ENCODE measurements around the gene SLITRK4.

SLITRK4 gene

DNA sequence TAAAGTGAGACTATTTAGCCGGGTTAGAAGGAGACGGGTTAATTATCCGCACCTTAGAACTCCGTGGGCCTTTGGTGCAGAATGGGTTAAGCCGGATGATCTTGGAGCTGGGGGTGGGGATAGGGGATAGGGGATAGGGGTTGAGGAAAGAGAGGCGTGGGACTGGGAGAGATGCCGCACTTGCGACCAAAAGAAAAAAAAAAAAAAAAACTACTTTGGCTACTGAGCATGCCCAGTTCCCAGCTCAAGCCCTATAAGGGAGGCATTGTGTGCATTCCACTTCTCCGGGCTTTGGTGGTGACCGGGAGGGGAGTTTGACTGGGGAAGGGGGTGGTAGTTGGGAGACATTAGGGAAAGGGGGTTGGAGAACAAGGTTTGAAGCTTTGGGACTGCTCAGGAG lies at the start of gene SLITRK4:
Gene SLITRK4, minus strand, starts transcription at position 187 of the 400 bp plus-strand sequence. CDS start 4,993 bp downstream, outside the sequence.
- DNase-seq (ENCODE audit: low spot score): no peak

- DNase-seq (ENCODE audit: low spot score): no peak
Observed at GRCh38 chrX:143683486-143683885, 47.6 kb upstream of the SLITRK4 start.

- no peak for DNase-seq (ENCODE audit: low spot score)
Observed at GRCh38 chrX:143674926-143675325, 39.0 kb upstream of the SLITRK4 start.

DNA sequence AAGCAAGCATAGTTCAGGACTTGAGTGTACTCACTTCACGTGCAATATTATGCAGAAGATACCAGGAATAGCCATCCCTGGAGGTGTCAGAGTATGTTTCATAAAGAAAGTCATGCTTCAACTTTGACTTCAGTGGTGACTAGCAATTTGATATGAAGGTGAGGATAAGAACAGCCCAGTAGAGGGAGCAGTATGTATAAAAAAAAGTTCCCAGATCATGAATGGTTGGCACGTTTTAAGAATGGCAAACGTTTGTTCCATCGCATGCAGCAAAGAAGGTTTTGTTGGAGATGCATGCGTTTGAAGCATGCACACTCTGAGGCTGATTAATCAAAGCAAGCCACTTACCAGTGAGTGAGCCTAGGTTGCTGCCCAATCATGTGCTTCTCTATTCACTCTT lies 33.5 kb upstream of the SLITRK4 start:
- peak; percentile 5 for DNase-seq (ENCODE audit: low spot score)

- peak; percentile 5 for DNase-seq (ENCODE audit: low spot score)
Observed at GRCh38 chrX:143664302-143664701, 28.4 kb upstream of the SLITRK4 start.

- no peak for DNase-seq (ENCODE audit: low spot score)
Observed at GRCh38 chrX:143663755-143664154, 27.9 kb upstream of the SLITRK4 start.

- DNase-seq (ENCODE audit: low spot score): no peak
Observed at GRCh38 chrX:143661286-143661685, 25.4 kb upstream of the SLITRK4 start.

- DNase-seq (ENCODE audit: low spot score): no peak
Observed at GRCh38 chrX:143648705-143649104, 12.8 kb upstream of the SLITRK4 start.

DNA sequence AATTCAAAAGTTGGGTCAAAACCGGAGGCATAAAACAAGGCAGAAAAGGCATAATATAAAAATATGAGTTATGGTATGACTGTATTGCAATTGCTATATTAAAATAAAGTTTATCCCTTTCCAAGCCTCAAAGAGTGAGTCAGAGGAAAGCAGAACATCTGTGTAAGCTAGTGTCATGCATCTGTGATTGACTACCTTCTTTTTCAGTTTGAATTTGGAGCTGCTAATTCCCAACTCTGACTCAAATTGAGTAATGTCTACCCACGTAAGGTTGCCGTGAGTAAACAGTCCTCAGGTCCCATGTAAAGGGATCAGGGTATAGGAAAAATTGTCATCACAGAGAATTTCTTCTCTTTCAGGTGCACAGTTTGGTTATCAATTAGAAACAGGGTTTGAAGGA lies 6.5 kb upstream of the SLITRK4 start:
- no peak for DNase-seq (ENCODE audit: low spot score)

DNA sequence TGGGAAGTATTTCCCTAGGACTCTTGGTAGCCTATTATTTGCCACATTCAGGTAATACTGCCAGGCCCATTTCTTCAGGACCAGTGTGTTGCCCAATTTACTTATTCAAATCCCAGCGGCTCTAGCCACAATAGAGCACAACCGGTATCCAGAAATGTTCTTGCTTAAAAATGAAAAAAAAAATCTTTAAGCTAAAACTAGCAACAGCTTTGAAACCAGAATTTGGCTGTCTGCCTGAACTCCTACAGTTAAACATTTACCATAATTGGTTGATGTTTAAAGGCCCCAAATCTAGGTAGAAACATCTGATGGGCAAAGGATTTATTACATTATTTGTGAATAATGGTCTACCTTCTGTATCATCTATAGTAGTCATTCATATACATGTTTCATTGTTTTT lies 930 bp upstream of the SLITRK4 start:
- DNase-seq (ENCODE audit: low spot score): no peak

DNA sequence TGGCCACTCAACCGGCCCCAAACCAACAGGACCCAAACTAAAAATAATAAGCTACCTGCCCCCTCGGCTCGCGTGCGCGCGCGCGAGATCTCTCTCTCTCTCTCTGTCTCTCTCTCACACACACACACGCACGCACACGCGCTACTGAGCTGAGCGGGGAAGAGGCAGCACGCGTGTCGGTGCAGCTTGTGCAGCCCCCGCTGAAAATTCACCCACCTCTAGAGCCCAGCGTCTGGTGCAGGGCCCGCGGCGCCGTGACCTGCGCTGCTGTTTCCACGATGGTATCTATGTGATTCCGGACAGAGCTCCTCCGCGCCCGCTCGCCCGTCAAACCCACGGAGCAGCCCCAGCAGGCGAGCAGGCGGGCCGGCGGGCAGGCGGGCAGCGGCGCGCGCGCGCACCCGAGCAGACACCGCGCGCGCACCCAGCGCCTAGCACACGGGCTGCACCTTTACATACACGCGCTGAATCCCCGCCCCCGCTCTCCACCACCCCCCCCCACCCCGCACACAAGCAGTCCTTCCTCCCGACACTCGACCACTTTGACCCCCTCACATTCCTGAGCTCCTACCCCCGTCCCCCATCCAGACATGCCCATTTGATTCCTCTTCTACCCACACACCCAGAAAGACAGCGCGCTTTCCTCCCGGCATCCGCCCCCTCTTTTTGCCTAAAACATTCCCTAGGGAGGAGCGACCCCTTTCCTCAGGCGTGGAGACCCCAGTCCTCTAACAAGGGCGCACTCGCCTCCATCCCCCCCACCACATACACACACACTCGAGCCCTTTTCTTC lies 1.0 kb downstream of the SLITRK4 start:
- DNase-seq (ENCODE audit: low spot score): no peak

DNA sequence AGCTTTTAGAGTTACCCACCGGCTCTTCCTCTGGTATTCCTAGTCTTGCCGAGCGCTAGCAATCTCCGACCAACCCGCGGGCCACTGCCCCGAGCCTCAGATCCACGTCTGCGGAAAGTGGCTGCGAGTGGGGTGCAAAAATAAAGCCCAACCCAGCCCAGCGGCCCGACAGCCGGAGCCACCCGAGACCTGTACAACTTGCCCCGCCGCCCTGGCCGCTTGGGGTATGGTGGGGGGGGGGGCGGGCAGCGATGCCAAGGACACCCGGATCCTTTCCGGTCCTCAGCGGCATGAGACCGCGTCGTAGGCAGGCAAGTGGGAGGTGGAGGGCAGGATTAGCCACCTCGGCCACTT lies 1.6 kb downstream of the SLITRK4 start:
- no peak for DNase-seq (ENCODE audit: low spot score)

DNA sequence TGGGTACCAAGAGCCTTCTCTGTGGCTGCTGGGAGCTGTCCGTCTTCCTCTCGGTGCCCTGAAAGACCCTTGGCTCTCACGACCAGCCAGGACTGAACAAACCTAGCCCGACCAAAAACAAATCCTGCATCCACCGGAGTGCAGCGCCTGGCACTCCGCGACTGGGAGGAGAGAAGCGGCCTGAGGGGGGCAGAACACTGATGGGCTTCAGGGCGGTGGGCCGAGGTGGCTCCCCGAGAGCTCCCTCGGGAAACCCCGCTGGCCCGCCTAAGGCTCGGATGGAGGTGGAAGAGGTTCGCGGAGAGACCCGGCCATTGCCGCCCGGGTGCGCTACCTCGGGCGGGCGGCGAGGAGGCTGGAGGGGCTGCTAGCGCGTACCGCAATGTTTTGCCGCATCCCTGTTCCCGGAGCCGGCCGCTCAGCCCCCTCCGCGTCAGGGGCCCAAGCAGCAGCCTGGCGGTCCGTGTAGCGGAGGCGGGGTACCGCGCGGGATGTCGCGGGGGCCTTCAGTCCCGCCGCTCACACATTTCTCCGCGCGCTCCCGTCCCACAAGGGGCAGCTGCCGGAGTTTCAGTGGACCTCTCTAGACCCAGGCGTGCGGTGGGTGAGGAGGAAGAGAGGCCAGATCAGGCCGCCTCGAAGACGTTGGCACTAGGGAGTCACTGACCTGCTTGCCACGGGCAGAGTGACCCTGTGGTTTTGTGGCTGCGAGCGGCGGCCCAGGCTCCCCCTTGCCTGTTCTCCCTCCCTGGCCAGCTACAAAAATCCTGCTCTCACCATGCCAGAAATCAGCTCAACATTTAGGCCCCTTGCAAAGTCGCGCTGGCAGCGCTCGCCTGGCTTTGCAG lies 2.2 kb downstream of the SLITRK4 start:
- DNase-seq (ENCODE audit: low spot score): no peak

- DNase-seq (ENCODE audit: low spot score): no peak
Observed at GRCh38 chrX:143632625-143633410, 3.1 kb downstream of the SLITRK4 start.

GRCh38 chrX:143623657-143624056 lies 12.2 kb downstream of the SLITRK4 start:
- no peak for DNase-seq (ENCODE audit: low spot score)

- DNase-seq (ENCODE audit: low spot score): no peak
Observed at GRCh38 chrX:143621276-143621675, 14.6 kb downstream of the SLITRK4 start.

GRCh38 chrX:143615851-143616250 lies 20.1 kb downstream of the SLITRK4 start:
- DNase-seq (ENCODE audit: low spot score): no peak

DNA sequence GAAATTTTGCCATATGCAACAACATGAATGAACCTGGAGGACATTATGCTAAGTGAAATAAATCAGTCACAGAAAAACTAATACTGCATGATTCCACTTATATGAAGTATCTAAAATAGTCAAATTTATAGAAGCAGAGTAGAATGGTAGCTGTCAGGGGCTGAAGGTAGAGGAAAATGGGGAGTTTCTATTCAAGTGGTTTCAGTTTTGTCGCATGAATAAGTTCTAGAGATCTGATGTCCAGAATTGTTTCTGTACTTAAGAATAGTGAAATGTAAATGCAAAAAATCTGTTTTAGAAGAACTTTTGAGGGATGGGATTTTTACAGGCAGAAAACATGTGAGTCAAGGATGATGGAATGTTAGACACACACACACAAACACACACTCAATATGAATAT lies 34.1 kb downstream of the SLITRK4 start:
- no peak for DNase-seq (ENCODE audit: low spot score)

DNA sequence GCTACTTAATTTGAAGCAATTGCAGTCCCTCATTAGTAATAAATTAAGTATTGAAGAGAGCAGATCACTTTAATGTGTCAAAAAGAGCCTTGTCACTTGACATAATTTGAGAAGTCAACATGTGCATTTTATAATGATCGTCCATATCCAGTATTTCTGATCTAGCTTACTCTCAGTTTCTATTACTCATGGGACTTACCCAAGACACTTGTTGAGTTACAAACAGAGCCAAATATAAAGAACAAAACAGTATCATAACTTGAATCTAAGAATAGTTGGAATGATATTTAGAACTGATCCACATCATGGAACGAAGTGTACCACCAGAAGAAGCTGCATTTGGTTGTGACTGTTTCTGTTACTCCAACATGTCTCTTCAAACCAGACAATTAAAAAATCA lies 54.7 kb downstream of the SLITRK4 start:
- DNase-seq (ENCODE audit: low spot score): no peak

DNA sequence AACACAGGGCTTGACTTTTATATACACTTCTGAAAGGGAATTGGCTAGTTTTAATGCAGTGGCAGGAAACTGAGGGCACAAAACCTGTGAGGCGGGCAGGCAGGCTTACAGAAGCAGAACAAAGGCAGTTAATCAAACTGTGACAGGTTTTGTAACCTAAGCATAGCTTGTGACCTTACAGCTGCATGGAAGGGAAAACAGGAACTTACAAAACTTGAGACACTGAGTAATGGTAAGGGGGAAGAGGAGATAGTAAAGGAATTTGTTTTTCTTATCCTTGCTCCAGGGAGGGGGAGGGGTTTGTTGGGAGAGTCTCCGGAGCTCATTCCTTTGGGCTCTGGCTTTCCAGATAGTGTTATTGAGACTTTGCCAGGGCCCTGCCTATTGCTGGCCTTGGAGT lies 55.6 kb downstream of the SLITRK4 start:
- no peak for DNase-seq (ENCODE audit: low spot score)
